ENCODE data around the gene GALNTL6.

DNA sequence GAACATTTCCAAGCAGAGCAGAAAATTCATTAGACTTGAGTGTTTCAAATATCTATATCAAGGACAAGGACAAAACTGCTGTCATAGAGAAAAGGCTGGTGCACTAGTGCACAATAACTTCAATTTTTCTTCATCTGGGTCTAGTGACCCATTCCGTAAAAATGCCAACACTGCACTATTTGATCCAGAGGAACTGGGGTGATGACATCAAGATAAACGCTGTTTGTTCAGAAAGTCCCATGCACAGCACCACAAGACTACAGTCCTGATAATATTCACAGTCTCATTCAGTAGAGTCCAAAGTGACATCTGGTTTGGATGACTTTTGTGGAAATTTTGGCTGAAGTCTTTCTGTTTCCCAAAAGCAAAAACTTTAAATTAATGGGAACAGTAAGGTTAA is 1051.9 kb downstream of the GALNTL6 start:
- TF ChIP-seq, protein P1, sequence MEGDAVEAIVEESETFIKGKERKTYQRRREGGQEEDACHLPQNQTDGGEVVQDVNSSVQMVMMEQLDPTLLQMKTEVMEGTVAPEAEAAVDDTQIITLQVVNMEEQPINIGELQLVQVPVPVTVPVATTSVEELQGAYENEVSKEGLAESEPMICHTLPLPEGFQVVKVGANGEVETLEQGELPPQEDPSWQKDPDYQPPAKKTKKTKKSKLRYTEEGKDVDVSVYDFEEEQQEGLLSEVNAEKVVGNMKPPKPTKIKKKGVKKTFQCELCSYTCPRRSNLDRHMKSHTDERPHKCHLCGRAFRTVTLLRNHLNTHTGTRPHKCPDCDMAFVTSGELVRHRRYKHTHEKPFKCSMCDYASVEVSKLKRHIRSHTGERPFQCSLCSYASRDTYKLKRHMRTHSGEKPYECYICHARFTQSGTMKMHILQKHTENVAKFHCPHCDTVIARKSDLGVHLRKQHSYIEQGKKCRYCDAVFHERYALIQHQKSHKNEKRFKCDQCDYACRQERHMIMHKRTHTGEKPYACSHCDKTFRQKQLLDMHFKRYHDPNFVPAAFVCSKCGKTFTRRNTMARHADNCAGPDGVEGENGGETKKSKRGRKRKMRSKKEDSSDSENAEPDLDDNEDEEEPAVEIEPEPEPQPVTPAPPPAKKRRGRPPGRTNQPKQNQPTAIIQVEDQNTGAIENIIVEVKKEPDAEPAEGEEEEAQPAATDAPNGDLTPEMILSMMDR (conservative IDR thresholded peaks at IDR 0.05; ENCODE audit: low read length): no peak
- no peak for TF ChIP-seq EZH2phosphoT487 (IDR thresholded peaks at IDR 0.05; ENCODE audit: borderline replicate concordance)
